ENCODE results near the gene QKI. TPM values are rescaled to one million over a fixed set of nuclear protein-coding genes. Genes with fewer than 3 reads are reported as not detected.

Gene QKI
- total RNA-seq, 3 donors from 2014 or later (not counting 1 experiment from before 2014, with no cell fraction given): 148 to 174 (median 166) TPM

DNA sequence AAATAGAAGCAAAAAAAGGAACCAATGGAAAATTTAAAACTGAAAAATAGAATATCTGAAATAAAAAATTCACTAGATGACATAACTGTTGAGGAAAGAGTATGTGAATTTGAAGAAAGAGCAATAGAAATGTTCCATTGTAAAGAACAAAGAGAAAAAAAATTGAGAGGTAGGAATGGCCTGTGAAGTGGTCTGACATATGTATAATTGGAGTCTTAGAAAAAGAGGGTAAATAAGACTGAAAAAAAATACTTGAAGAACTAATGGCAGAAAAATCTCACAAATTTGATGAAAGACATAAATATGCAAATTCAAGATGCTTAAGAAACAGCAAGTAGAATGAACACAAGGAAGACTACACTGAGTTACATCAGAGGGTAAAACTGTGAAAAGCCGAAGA, 93.4 kb downstream of the QKI start:
- TF ChIP-seq, protein P1, sequence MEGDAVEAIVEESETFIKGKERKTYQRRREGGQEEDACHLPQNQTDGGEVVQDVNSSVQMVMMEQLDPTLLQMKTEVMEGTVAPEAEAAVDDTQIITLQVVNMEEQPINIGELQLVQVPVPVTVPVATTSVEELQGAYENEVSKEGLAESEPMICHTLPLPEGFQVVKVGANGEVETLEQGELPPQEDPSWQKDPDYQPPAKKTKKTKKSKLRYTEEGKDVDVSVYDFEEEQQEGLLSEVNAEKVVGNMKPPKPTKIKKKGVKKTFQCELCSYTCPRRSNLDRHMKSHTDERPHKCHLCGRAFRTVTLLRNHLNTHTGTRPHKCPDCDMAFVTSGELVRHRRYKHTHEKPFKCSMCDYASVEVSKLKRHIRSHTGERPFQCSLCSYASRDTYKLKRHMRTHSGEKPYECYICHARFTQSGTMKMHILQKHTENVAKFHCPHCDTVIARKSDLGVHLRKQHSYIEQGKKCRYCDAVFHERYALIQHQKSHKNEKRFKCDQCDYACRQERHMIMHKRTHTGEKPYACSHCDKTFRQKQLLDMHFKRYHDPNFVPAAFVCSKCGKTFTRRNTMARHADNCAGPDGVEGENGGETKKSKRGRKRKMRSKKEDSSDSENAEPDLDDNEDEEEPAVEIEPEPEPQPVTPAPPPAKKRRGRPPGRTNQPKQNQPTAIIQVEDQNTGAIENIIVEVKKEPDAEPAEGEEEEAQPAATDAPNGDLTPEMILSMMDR (IDR thresholded peaks at IDR 0.05): no peak
- H3K9me3 ChIP-seq (ENCODE audit: control insufficient read depth, insufficient read depth, low read length): peaks cover 14% of the 10 kb centered on the region
- ATAC-seq (no peak), DNase-seq (no peak)
- no peak overlapping the region for H3K27ac Mint-ChIP-seq
- no peaks in the 10 kb centered on the region for H3K27me3 ChIP-seq (ENCODE audit: control insufficient read depth, insufficient read depth, low read length)
- H3K4me1 ChIP-seq (ENCODE audit: control insufficient read depth, insufficient read depth, low read length): no peaks in the 10 kb centered on the region
- no peaks in the 10 kb centered on the region for H3K27me3 Mint-ChIP-seq (ENCODE audit: low read depth in 2 of 2)
- H3K36me3 Mint-ChIP-seq: peaks cover 15% of the 10 kb centered on the region
- H3K27ac ChIP-seq (ENCODE audit: low read length): no peak overlapping the region
- H3K4me3 ChIP-seq (ENCODE audit: low read length): no peak overlapping the region
- intact Hi-C loops (cut with micrococcal nuclease): no loop called here
- peaks cover 6% of the 10 kb centered on the region for H3K36me3 ChIP-seq (ENCODE audit: control insufficient read depth, insufficient read depth, low read length)
- H3K4me3 Mint-ChIP-seq: no peak overlapping the region
- H3K9me3 Mint-ChIP-seq: peaks cover 0 to 5% of the 10 kb centered on the region in 2 donors
- H3K4me1 Mint-ChIP-seq: peaks cover 44 to 45% of the 10 kb centered on the region in 2 donors
- no CpG with 5 or more reads among the region's 1 CpG for WGBS (ENCODE audit: insufficient coverage)

DNA sequence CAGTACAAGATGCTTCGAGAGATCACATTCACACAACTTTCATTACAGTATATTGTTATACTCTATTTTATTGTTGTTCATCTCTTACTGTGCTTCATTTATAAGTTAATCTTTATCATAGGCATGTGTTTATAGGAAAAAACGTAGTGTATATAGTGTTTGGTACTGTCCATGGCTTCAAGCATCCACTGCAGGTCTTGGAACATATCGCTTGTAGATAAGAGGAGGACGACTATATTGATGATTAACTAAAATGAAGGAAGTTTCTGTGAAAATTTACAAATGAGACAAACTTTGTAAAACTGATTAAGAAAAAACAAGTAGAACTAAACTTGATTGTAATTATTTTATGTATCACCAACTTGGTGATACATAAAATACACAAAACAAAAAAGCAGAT, 98.5 kb downstream of the QKI start:
- no peaks in the 10 kb centered on the region for H3K27me3 ChIP-seq (ENCODE audit: control insufficient read depth, insufficient read depth, low read length)
- DNase-seq (no peak), ATAC-seq (no peak)
- H3K4me1 ChIP-seq (ENCODE audit: control insufficient read depth, insufficient read depth, low read length): peaks cover 6% of the 10 kb centered on the region
- Mint-ChIP-seq H3K36me3 (peaks cover 4% of the 10 kb centered on the region), H3K4me3 (no peak overlapping the region), H3K27ac (no peak overlapping the region), H3K9me3 (peaks cover 0 to 2% of the 10 kb centered on the region in 2 donors), H3K27me3 (ENCODE audit: low read depth in 2 of 2) (no peaks in the 10 kb centered on the region), H3K4me1 (peaks cover 34 to 39% of the 10 kb centered on the region in 2 donors)
- H3K4me3 ChIP-seq (ENCODE audit: low read length): no peak overlapping the region
- 100% methylated on average over 2 of the region's 4 CpGs for WGBS (ENCODE audit: insufficient coverage)
- H3K36me3 ChIP-seq (ENCODE audit: control insufficient read depth, insufficient read depth, low read length): no peaks in the 10 kb centered on the region
- no peak overlapping the region for H3K27ac ChIP-seq (ENCODE audit: low read length)
- H3K9me3 ChIP-seq (ENCODE audit: control insufficient read depth, insufficient read depth, low read length): peaks cover 3% of the 10 kb centered on the region
- intact Hi-C loops (cut with micrococcal nuclease): no loop called here
- TF ChIP-seq, protein P1 (IDR thresholded peaks at IDR 0.05): no peak

DNA sequence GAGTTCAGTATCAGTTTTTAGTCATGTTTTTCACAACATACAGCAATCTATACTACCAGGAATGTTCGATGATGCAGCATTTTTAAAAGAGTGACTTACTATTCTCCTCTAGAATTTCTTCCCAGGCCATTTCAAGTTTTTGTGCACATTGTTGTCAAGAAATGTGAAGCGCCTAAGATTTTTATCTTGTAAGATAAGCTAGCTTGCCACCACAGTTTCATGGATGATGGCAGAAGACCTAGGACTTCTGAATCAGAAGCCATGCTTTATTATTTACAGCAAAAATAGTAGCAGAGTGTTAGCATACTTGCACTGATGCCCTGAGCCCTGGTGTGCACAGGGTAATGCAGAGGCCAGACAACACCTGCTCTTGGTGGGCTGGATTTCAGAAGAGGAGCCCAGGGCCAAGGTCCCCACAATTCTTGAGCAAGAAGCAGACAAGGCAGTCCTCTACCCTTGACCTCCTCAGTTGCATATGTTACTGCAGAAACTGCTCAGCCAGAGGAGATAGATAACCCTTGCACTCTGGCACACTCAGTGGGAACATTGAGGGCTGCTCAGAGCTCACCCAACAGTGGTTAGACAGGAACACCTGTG, 99.2 kb downstream of the QKI start:
- peak in 1 of 3 donors; percentile 58 for ATAC-seq
- Mint-ChIP-seq H3K27ac (no peak overlapping the region), H3K4me3 (no peak overlapping the region), H3K4me1 (peaks cover 41 to 44% of the 10 kb centered on the region in 2 donors), H3K36me3 (no peaks in the 10 kb centered on the region), H3K9me3 (no peaks in the 10 kb centered on the region), H3K27me3 (ENCODE audit: low read depth in 2 of 2) (no peaks in the 10 kb centered on the region)
- no peaks in the 10 kb centered on the region for H3K27me3 ChIP-seq (ENCODE audit: control insufficient read depth, insufficient read depth, low read length)
- H3K36me3 ChIP-seq (ENCODE audit: control insufficient read depth, insufficient read depth, low read length): no peaks in the 10 kb centered on the region
- TF ChIP-seq, protein P1 (IDR thresholded peaks at IDR 0.05): no peak
- no peak overlapping the region for H3K4me3 ChIP-seq (ENCODE audit: low read length)
- 91% methylated on average over 2 of the region's 2 CpGs for WGBS (ENCODE audit: insufficient coverage)
- peaks cover 6% of the 10 kb centered on the region for H3K4me1 ChIP-seq (ENCODE audit: control insufficient read depth, insufficient read depth, low read length)
- intact Hi-C loops (cut with micrococcal nuclease): no loop called here
- no peak overlapping the region for H3K27ac ChIP-seq (ENCODE audit: low read length)
- no peak for DNase-seq
- H3K9me3 ChIP-seq (ENCODE audit: control insufficient read depth, insufficient read depth, low read length): no peaks in the 10 kb centered on the region

DNA sequence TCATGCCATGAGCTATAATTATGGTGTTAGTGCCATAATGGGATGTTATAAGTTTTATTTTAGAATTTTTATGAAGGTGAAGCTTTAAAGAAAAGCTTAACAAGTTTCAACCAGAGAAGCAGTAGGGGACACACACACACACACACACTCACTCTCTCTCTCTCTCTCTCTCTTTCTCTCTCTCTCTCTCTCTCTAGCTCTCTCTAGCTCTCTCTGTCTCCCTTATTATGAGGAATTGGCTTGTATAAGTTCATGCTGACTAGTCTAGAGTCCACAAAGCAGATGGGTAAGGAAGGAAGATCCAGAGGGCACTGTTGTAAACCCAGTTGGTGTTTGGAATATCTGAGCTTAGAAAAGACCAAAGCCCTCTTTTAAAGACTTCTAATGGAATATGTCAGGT, 102.4 kb downstream of the QKI start:
- TF ChIP-seq, protein P1 (IDR thresholded peaks at IDR 0.05): no peak
- Histone ChIP-seq H3K27me3 (ENCODE audit: control insufficient read depth, insufficient read depth, low read length) (no peaks in the 10 kb centered on the region), H3K27ac (ENCODE audit: low read length) (no peak overlapping the region), H3K36me3 (ENCODE audit: control insufficient read depth, insufficient read depth, low read length) (no peaks in the 10 kb centered on the region), H3K9me3 (ENCODE audit: control insufficient read depth, insufficient read depth, low read length) (no peaks in the 10 kb centered on the region), H3K4me3 (ENCODE audit: low read length) (no peak overlapping the region), H3K4me1 (ENCODE audit: control insufficient read depth, insufficient read depth, low read length) (peaks cover 6% of the 10 kb centered on the region)
- intact Hi-C loops (cut with micrococcal nuclease): no loop called here
- no peak for DNase-seq
- Mint-ChIP-seq H3K9me3 (no peaks in the 10 kb centered on the region), H3K4me3 (peak overlapping the region; percentile 33), H3K27ac (peak overlapping the region; percentile 48 to 69), H3K27me3 (ENCODE audit: low read depth in 2 of 2) (no peaks in the 10 kb centered on the region), H3K36me3 (no peaks in the 10 kb centered on the region), H3K4me1 (peaks cover 64 to 68% of the 10 kb centered on the region in 2 donors)
- ATAC-seq: peak in 2 of 3 donors; percentile 25 to 41

Measured in natural killer cell (primary cell).